Mucosa of rectum (tissue), 2 donors: ENCODE measurements around the gene MID2.
A peak's percentile ranks its signal among the peaks of the same experiment; 100 is the strongest.

ENCODE experiments used
- H3K27ac ChIP-seq, 2 donors: one replicate each; pipeline ENCODE4 v1.7.0; 2013; ENCODE audit warnings: inconsistent platforms in 2 of 2, low read depth in 2 of 2, low read length in 2 of 2
- H3K27me3 ChIP-seq, 2 donors: one replicate each; pipeline ENCODE4 v1.7.0; 2013; ENCODE audit warnings: low read length in 2 of 2; ENCODE audit not compliant: control insufficient read depth in 2 of 2, insufficient read depth in 2 of 2
- H3K36me3 ChIP-seq, 2 donors: one replicate each; pipeline ENCODE4 v1.7.0; 2013; ENCODE audit warnings: low read length in 2 of 2; ENCODE audit not compliant: control insufficient read depth in 2 of 2, insufficient read depth in 2 of 2
- H3K4me1 ChIP-seq, 2 donors: one replicate each; pipeline ENCODE4 v1.7.0; 2013; ENCODE audit warnings: low read length in 2 of 2, mild to moderate bottlenecking in 1 of 2; ENCODE audit not compliant: control insufficient read depth in 2 of 2, insufficient read depth in 2 of 2
- H3K4me3 ChIP-seq, 2 donors: one replicate each; pipeline ENCODE4 v1.7.0; 2013; ENCODE audit warnings: low read length in 2 of 2
- H3K9ac ChIP-seq, 2 donors: one replicate each; pipeline ENCODE4 v1.7.0; 2013; ENCODE audit warnings: low read length in 2 of 2, low read depth in 1 of 2, mild to moderate bottlenecking in 1 of 2
- H3K9me3 ChIP-seq, 2 donors: one replicate each; pipeline ENCODE4 v1.7.0; 2013; ENCODE audit warnings: low read length in 2 of 2; ENCODE audit not compliant: control insufficient read depth in 2 of 2
- donor health status: healthy.
- donor health status: Normal muscosa, but diverticular disease.

MID2 gene

GRCh38 chrX:107823042-107823441 lies 2.6 kb upstream of the MID2 start:
- Histone ChIP-seq H3K9me3 (peaks cover 0 to 4% of the 10 kb centered on the region in 2 donors), H3K27ac (no peak overlapping the region), H3K4me3 (no peak overlapping the region), H3K4me1 (peaks cover 0 to 2% of the 10 kb centered on the region in 2 donors), H3K27me3 (no peaks in the 10 kb centered on the region), H3K36me3 (no peaks in the 10 kb centered on the region), H3K9ac (no peak overlapping the region)

GRCh38 chrX:107823456-107823855 lies 2.2 kb upstream of the MID2 start:
- H3K27ac ChIP-seq = no peak overlapping the region
- no peak overlapping the region for H3K4me3 ChIP-seq
- H3K4me1 ChIP-seq = peaks cover 0 to 2% of the 10 kb centered on the region in 2 donors
- H3K27me3 ChIP-seq = no peaks in the 10 kb centered on the region
- H3K9ac ChIP-seq = no peak overlapping the region
- no peaks in the 10 kb centered on the region for H3K36me3 ChIP-seq
- H3K9me3 ChIP-seq = peaks cover 0 to 4% of the 10 kb centered on the region in 2 donors

- Histone ChIP-seq H3K9me3 (no peaks in the 10 kb centered on the region), H3K27ac (peak overlapping the region; percentile 67 to 70), H3K9ac (peak overlapping the region; percentile 8 to 56), H3K4me3 (peak overlapping the region; percentile 54 to 63), H3K36me3 (no peaks in the 10 kb centered on the region), H3K27me3 (no peaks in the 10 kb centered on the region), H3K4me1 (peaks cover 0 to 2% of the 10 kb centered on the region in 2 donors)
Measured at GRCh38 chrX:107826238-107827029, 768 bp downstream of the MID2 start.

- Histone ChIP-seq H3K27me3 (no peaks in the 10 kb centered on the region), H3K36me3 (no peaks in the 10 kb centered on the region), H3K4me3 (peak overlapping the region; percentile 54 to 63), H3K9ac (peak overlapping the region; percentile 8 to 56), H3K27ac (peak overlapping the region; percentile 67 to 70), H3K4me1 (peaks cover 0 to 2% of the 10 kb centered on the region in 2 donors), H3K9me3 (no peaks in the 10 kb centered on the region)
Measured at GRCh38 chrX:107827030-107827831, 1.6 kb downstream of the MID2 start.

GRCh38 chrX:107827852-107828251 lies 2.2 kb downstream of the MID2 start:
- no peak overlapping the region for H3K4me3 ChIP-seq

GRCh38 chrX:107829878-107830277 lies 4.2 kb downstream of the MID2 start:
- Histone ChIP-seq H3K36me3 (no peaks in the 10 kb centered on the region), H3K27me3 (no peaks in the 10 kb centered on the region), H3K9ac (no peak overlapping the region), H3K4me1 (peaks cover 0 to 2% of the 10 kb centered on the region in 2 donors), H3K4me3 (no peak overlapping the region), H3K27ac (no peak overlapping the region), H3K9me3 (no peaks in the 10 kb centered on the region)

More at GRCh38 chrX:107827852-107828251, 2.2 kb downstream of the MID2 start:
- no peak overlapping the region for H3K27ac ChIP-seq
- H3K36me3 ChIP-seq = no peaks in the 10 kb centered on the region
- H3K9ac ChIP-seq = no peak overlapping the region
- no peaks in the 10 kb centered on the region for H3K27me3 ChIP-seq
- peaks cover 0 to 2% of the 10 kb centered on the region in 2 donors for H3K4me1 ChIP-seq
- H3K9me3 ChIP-seq = no peaks in the 10 kb centered on the region

- Histone ChIP-seq H3K36me3 (no peaks in the 10 kb centered on the region), H3K4me1 (peaks cover 0 to 2% of the 10 kb centered on the region in 2 donors), H3K9me3 (no peaks in the 10 kb centered on the region), H3K9ac (no peak overlapping the region), H3K27ac (no peak overlapping the region), H3K27me3 (no peaks in the 10 kb centered on the region), H3K4me3 (no peak overlapping the region)
Measured at GRCh38 chrX:107831071-107831730, 5.5 kb downstream of the MID2 start.

- Histone ChIP-seq H3K27me3 (no peaks in the 10 kb centered on the region), H3K4me1 (no peaks in the 10 kb centered on the region), H3K9me3 (no peaks in the 10 kb centered on the region), H3K27ac (no peak overlapping the region), H3K9ac (no peak overlapping the region), H3K4me3 (no peak overlapping the region), H3K36me3 (no peaks in the 10 kb centered on the region)
Measured at GRCh38 chrX:107834275-107835201, 8.9 kb downstream of the MID2 start.

- no peaks in the 10 kb centered on the region for H3K9me3 ChIP-seq
- no peak overlapping the region for H3K27ac ChIP-seq
- H3K4me1 ChIP-seq = no peaks in the 10 kb centered on the region
- no peak overlapping the region for H3K4me3 ChIP-seq
- H3K9ac ChIP-seq = no peak overlapping the region
- peaks cover 0 to 3% of the 10 kb centered on the region in 2 donors for H3K36me3 ChIP-seq
- peaks cover 0 to 6% of the 10 kb centered on the region in 2 donors for H3K27me3 ChIP-seq
Measured at GRCh38 chrX:107836958-107837357, 11.3 kb downstream of the MID2 start.
